Measurements from ENCODE around the gene OTULINL.

DNA sequence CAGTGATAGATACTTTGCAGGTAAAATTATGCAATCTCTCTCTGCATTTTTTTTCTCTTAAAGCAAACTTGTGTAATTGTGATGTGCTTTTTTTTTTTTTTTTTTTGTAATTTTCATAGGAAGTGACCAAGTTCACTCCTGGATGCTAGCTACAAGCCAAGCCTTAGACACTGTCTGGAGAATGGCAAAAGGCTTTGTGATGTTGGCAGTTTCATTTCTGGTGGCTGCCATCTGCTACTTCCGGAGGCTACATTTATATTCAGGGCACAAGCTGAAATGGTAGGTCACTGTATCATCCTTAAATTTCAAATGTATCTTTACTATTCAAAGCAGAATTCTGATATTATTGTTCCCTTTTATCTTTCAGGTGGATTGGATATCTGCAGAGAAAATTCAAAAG is 19.3 kb downstream of the OTULINL start:
- TF ChIP-seq CTCF (IDR thresholded peaks at IDR 0.05; ENCODE audit: low read depth, low read length, missing input control), result no peak
- TF ChIP-seq, protein P1, sequence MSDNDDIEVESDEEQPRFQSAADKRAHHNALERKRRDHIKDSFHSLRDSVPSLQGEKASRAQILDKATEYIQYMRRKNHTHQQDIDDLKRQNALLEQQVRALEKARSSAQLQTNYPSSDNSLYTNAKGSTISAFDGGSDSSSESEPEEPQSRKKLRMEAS (IDR thresholded peaks at IDR 0.05), result no peak
- TF ChIP-seq, protein P2, sequence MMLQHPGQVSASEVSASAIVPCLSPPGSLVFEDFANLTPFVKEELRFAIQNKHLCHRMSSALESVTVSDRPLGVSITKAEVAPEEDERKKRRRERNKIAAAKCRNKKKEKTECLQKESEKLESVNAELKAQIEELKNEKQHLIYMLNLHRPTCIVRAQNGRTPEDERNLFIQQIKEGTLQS (IDR thresholded peaks at IDR 0.05), result no peak
- no peak for TF ChIP-seq TAF1 (conservative IDR thresholded peaks at IDR 0.05)
- TF ChIP-seq RAD21 (IDR thresholded peaks at IDR 0.05), result no peak
- TF ChIP-seq FOXA1 (IDR thresholded peaks at IDR 0.05), result no peak
- TF ChIP-seq, protein P3, sequence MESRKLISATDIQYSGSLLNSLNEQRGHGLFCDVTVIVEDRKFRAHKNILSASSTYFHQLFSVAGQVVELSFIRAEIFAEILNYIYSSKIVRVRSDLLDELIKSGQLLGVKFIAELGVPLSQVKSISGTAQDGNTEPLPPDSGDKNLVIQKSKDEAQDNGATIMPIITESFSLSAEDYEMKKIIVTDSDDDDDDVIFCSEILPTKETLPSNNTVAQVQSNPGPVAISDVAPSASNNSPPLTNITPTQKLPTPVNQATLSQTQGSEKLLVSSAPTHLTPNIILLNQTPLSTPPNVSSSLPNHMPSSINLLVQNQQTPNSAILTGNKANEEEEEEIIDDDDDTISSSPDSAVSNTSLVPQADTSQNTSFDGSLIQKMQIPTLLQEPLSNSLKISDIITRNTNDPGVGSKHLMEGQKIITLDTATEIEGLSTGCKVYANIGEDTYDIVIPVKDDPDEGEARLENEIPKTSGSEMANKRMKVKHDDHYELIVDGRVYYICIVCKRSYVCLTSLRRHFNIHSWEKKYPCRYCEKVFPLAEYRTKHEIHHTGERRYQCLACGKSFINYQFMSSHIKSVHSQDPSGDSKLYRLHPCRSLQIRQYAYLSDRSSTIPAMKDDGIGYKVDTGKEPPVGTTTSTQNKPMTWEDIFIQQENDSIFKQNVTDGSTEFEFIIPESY (IDR thresholded peaks at IDR 0.05), result no peak
- TF ChIP-seq GABPA (IDR thresholded peaks at IDR 0.05 in 1 of 2, conservative IDR thresholded peaks at IDR 0.05 in 1 of 2), result no peak
- no peak for TF ChIP-seq HNF4A (conservative IDR thresholded peaks at IDR 0.05)

All from liver (tissue), 3 donors.